ENCODE data around the gene NRXN3. TPM values are rescaled to one million over a fixed set of nuclear protein-coding genes. Genes with fewer than 3 reads are reported as not detected.

NRXN3 gene
- total RNA-seq, 2 experiments from 2014 or later: not detected

DNA sequence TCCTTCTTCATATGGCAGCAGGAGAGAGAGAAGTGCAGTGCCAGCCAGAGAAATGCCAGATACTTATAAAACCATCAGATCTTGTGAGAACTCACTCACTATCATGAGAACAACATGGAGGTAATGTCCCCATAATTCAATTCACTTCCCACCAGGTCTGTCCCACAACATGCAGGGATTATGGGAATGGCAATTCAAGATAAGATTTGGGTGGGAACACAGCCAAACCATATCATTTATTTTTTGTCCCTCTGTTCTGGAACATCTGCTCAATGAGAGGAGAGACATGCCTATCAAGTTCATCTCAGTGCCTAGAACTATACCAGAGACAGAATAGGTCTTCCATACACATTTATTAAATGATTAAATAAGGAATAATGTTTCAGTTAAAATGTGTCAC lies 543.5 kb downstream of the NRXN3 start:
- Mint-ChIP-seq H3K4me1 (ENCODE audit: low read depth) (no peaks in the 10 kb centered on the region), H3K27me3 (no peaks in the 10 kb centered on the region), H3K4me3 (no peak overlapping the region), H3K9me3 (no peaks in the 10 kb centered on the region), H3K36me3 (no peaks in the 10 kb centered on the region), H3K27ac (no peak overlapping the region)
- DNase-seq: no peak
- intact Hi-C loops (cut with micrococcal nuclease): no loop called here
- ChIA-PET POLR2A (no interaction called here), CTCF (no interaction called here)

DNA sequence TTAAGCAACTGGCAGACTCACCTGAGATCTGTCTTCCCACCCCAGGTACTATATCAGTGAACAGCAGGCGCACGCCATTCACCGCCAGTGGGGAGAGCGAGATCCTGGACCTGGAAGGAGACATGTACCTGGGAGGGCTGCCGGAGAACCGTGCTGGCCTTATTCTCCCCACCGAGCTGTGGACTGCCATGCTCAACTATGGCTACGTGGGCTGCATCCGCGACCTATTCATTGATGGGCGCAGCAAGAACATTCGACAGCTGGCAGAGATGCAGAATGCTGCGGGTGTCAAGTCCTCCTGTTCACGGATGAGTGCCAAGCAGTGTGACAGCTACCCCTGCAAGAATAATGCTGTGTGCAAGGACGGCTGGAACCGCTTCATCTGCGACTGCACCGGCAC lies 544.5 kb downstream of the NRXN3 start:
- no peaks in the 10 kb centered on the region for H3K27me3 Mint-ChIP-seq
- no peaks in the 10 kb centered on the region for H3K4me1 Mint-ChIP-seq (ENCODE audit: low read depth)
- CTCF ChIA-PET: no interaction called here
- H3K27ac Mint-ChIP-seq: no peak overlapping the region
- no peaks in the 10 kb centered on the region for H3K9me3 Mint-ChIP-seq
- no peaks in the 10 kb centered on the region for H3K36me3 Mint-ChIP-seq
- POLR2A ChIA-PET: no interaction called here
- intact Hi-C loops (cut with micrococcal nuclease): no loop called here
- no peak overlapping the region for H3K4me3 Mint-ChIP-seq
- DNase-seq: no peak

DNA sequence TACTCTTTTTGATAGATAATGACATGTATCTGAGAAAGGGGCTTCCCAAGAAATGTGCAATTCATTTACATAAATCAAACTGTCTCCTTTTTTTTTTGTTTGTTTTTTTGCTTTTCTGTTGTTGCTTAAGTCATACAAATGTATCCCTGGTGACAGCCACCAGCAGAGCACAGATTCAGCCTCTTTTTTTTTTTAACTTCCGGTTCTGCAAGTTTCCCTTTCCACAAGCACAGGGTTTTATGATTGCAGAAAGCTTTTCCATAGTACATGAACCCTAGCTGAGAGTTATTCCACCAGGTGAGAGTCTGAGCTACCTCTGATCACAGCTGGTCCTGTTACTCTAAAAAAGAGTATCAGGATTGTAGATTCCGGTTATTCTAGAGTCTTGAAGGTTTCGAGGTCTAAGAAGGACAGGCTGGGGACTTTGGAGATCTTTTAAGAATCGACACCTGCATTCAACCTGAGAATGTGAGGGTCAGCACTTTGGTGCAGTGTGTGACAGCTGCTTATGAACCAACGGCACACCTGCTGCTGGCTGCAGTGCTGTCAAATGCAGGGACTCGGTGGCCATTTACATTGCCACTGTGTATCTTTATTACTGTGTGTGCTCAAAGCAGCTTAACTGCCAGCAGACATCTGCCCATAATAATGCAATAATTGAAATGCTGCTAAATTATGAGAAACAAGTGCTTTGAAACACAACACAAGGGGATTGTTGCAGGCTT lies 551.7 kb downstream of the NRXN3 start:
- POLR2A ChIA-PET: no interaction called here
- Mint-ChIP-seq H3K27ac (no peak overlapping the region), H3K27me3 (no peaks in the 10 kb centered on the region), H3K9me3 (no peaks in the 10 kb centered on the region), H3K4me1 (ENCODE audit: low read depth) (no peaks in the 10 kb centered on the region), H3K36me3 (no peaks in the 10 kb centered on the region), H3K4me3 (no peak overlapping the region)
- intact Hi-C loops (cut with micrococcal nuclease): no loop called here
- DNase-seq: no peak
- CTCF ChIA-PET: no interaction called here

DNA sequence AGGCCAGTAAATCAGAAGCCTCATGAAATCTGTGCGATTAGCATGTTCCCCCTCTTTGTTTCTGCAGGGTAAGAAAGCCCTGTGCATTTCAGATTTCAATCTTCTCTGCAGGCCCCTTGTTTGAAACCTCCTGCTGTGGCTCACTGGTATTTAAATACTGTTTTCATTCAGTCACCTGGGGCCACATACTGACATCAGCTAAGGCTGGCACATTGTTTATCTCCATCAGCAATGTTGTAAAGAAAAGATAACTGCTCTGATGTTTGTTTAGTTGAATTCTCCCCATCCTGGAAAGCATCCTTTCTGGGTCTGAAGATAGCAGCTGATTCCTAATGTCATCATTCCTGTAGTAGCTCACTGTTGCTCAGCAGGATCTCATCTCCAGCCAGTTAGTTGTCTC lies 554.9 kb downstream of the NRXN3 start:
- DNase-seq: no peak
- ChIA-PET POLR2A (no interaction called here), CTCF (no interaction called here)
- Mint-ChIP-seq H3K27ac (no peak overlapping the region), H3K9me3 (no peaks in the 10 kb centered on the region), H3K4me3 (no peak overlapping the region), H3K36me3 (no peaks in the 10 kb centered on the region), H3K4me1 (ENCODE audit: low read depth) (no peaks in the 10 kb centered on the region), H3K27me3 (no peaks in the 10 kb centered on the region)
- intact Hi-C loops (cut with micrococcal nuclease): no loop called here

DNA sequence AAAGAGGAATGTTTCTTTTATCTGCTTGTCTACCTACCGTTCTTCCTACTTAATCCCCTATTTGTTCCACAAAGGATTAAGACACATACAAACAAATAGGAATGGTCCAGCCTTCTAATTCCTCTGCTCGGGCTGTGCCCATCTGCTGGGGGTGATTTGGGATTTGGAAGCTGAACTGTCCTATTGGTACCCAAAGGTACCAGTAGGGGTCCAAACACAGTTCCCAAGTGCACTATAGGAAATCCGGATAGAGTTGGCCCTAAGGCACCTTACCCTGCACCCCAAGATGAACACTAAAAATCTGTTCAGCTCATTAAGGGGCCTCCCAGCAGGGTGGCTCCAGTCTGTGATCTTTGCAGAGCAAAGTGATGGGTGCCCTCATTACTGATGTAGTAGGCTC lies 566.9 kb downstream of the NRXN3 start:
- no peak for DNase-seq
- ChIA-PET CTCF (no interaction called here), POLR2A (no interaction called here)
- intact Hi-C loops (cut with micrococcal nuclease): no loop called here
- Mint-ChIP-seq H3K36me3 (no peaks in the 10 kb centered on the region), H3K9me3 (no peaks in the 10 kb centered on the region), H3K4me3 (no peak overlapping the region), H3K4me1 (ENCODE audit: low read depth) (no peaks in the 10 kb centered on the region), H3K27ac (no peak overlapping the region), H3K27me3 (no peaks in the 10 kb centered on the region)

DNA sequence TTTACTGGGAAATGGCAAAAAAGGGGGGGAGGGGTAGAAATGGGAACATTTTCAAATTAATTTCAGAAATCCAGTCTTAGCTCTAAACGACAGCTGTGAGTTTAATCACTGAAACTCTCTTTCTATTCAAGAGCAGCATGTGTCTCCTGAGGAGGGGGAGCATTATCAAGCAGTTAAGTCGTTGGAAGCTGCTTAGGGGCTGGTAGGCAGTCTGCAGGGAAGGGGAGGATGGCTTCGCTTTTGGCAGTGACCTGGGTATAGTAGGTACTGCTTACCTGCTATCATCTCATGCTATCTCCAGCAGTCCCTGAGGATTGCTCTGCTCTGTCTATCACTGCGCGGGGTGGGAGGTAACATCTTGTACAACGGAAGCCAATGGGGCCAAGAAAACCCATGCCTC lies 567.4 kb downstream of the NRXN3 start:
- Mint-ChIP-seq H3K4me3 (no peak overlapping the region), H3K9me3 (no peaks in the 10 kb centered on the region), H3K27me3 (no peaks in the 10 kb centered on the region), H3K27ac (no peak overlapping the region), H3K36me3 (no peaks in the 10 kb centered on the region), H3K4me1 (ENCODE audit: low read depth) (no peaks in the 10 kb centered on the region)
- intact Hi-C loops (cut with micrococcal nuclease): no loop called here
- CTCF ChIA-PET: no interaction called here
- DNase-seq: no peak
- POLR2A ChIA-PET: no interaction called here

DNA sequence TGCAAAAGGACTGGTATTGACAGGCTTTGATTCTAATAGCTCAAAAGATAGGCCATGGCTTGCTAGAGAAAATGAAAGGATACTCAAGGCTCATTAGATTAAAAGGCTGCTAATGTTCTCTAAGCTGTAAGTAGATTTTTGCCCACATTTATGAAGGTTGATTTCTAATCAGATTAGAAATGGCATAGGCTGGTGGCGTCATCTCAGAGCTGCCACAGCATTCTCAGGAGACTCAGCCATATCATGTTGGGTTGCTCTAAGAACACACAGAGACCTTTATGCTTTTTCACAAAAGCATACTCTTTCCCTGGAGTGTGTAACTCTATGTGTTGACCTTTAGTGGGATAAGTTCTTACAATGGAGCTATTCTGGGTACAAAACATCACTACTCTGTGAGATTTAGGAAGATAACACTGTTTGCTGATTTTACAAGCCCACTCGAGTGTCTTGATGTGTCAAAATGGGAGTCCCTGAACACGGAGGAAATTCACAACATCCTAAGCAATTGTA lies 576.0 kb downstream of the NRXN3 start:
- CTCF ChIA-PET: no interaction called here
- DNase-seq: no peak
- no peak overlapping the region for H3K4me3 Mint-ChIP-seq
- no peaks in the 10 kb centered on the region for H3K27me3 Mint-ChIP-seq
- no peaks in the 10 kb centered on the region for H3K36me3 Mint-ChIP-seq
- no peak overlapping the region for H3K27ac Mint-ChIP-seq
- intact Hi-C loops (cut with micrococcal nuclease): no loop called here
- H3K9me3 Mint-ChIP-seq: no peaks in the 10 kb centered on the region
- H3K4me1 Mint-ChIP-seq (ENCODE audit: low read depth): no peaks in the 10 kb centered on the region
- POLR2A ChIA-PET: no interaction called here

DNA sequence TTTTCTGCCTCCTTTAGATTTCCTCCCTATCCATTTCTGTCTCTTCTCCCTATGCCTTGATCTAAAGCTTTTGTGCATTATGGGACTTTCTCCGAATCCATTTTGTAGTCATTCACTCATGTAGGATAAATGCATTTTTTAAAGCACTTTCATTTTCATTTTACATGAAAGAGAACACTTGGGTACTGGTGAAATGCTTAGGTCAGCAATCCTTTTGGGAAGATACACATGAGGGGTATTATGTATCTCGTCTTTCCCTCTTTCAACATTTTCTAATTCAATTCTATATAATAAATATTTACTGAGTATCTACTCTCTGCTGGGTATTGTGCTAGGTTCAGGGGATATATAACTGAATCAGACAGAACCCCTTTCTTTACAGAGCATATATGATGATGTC lies 577.6 kb downstream of the NRXN3 start:
- no peak for DNase-seq
- Mint-ChIP-seq H3K27ac (no peak overlapping the region), H3K4me1 (ENCODE audit: low read depth) (no peaks in the 10 kb centered on the region), H3K9me3 (no peaks in the 10 kb centered on the region), H3K36me3 (no peaks in the 10 kb centered on the region), H3K27me3 (no peaks in the 10 kb centered on the region), H3K4me3 (no peak overlapping the region)
- ChIA-PET POLR2A (no interaction called here), CTCF (no interaction called here)
- intact Hi-C loops (cut with micrococcal nuclease): no loop called here

DNA sequence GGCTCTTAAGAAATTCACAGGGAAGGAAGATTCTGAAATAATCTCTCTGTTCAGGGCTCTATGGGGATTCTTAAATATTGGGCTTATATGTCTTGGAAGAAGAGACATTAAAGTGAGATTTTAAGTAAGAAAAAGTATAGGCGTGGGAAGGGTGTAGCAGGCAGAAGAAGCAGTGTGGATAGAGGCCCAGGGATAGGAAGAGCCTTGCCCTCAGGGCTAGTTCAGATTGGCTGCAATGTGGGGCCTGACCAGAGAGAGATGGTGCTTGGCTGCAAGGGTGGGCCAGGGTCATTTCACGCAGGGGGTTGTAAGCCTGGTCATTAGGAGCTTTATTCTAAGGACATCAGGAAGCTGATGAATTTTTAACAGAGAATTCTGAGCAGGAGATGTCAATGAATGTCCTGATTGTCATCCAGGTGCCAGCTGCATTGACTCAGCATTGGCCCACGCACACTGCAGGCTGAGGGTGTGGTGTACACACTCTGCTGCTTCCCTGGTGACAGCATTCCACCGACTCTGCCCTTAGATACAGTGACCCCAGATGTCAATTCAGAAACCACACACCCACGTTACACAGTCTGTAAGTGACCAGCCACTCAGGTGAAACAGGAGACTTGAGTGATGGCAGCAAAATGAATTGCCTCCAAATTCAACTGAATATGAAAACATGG lies 582.5 kb downstream of the NRXN3 start:
- CTCF ChIA-PET: no interaction called here
- no peaks in the 10 kb centered on the region for H3K9me3 Mint-ChIP-seq
- H3K27me3 Mint-ChIP-seq: no peaks in the 10 kb centered on the region
- intact Hi-C loops (cut with micrococcal nuclease): no loop called here
- no peak overlapping the region for H3K27ac Mint-ChIP-seq
- no peaks in the 10 kb centered on the region for H3K4me1 Mint-ChIP-seq (ENCODE audit: low read depth)
- POLR2A ChIA-PET: no interaction called here
- H3K36me3 Mint-ChIP-seq: no peaks in the 10 kb centered on the region
- H3K4me3 Mint-ChIP-seq: no peak overlapping the region
- DNase-seq: no peak

DNA sequence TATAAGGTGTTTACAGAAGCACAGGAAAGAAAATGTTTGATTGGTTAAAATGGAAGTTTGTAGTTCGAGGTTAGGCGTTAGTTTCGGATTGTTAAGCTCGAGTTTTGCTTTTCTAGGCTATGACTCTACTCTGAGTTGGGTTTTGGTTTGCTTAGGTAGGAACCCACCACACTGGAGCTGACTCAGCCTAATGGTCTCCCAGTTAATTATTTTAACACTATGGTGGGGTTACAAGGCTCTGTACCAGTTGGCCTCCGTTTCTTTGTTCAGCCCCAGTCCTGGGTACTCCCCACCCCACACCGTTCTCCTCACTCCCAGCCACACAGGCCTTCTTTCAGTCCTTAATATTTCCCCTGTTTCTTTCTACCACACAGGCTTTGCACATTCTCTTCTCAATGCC lies 583.9 kb downstream of the NRXN3 start:
- POLR2A ChIA-PET: no interaction called here

DNA sequence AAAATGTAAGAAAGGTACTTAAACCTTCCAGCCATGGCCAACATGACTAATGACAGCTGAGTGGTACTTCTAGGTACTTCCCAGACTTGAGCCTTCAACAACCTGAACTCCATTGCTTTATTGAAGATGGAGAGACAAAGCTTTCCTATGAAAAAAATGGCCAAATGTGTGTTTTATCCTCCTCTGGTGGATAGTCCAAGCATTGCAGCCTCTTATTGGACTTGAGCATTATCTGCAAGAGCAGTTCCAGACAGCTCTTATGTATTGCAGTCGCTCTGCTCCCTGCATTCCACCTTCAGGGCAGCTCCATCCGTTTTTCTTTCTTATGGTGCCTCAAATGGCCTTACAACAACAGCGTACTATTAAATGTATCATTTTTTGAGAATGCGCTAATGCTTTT lies 588.2 kb downstream of the NRXN3 start:
- no peaks in the 10 kb centered on the region for H3K4me1 Mint-ChIP-seq (ENCODE audit: low read depth)
- intact Hi-C loops (cut with micrococcal nuclease): no loop called here
- CTCF ChIA-PET: no interaction called here
- H3K9me3 Mint-ChIP-seq: no peaks in the 10 kb centered on the region
- no peak overlapping the region for H3K4me3 Mint-ChIP-seq
- no peaks in the 10 kb centered on the region for H3K27me3 Mint-ChIP-seq
- H3K36me3 Mint-ChIP-seq: no peaks in the 10 kb centered on the region
- POLR2A ChIA-PET: no interaction called here
- DNase-seq: no peak
- no peak overlapping the region for H3K27ac Mint-ChIP-seq

More for the DNA sequence above, 583.9 kb downstream of the NRXN3 start:
- CTCF ChIA-PET: no interaction called here
- H3K36me3 Mint-ChIP-seq: no peaks in the 10 kb centered on the region
- H3K27me3 Mint-ChIP-seq: no peaks in the 10 kb centered on the region
- intact Hi-C loops (cut with micrococcal nuclease): no loop called here
- H3K27ac Mint-ChIP-seq: no peak overlapping the region
- DNase-seq: no peak
- no peak overlapping the region for H3K4me3 Mint-ChIP-seq
- no peaks in the 10 kb centered on the region for H3K9me3 Mint-ChIP-seq
- H3K4me1 Mint-ChIP-seq (ENCODE audit: low read depth): no peaks in the 10 kb centered on the region

DNA sequence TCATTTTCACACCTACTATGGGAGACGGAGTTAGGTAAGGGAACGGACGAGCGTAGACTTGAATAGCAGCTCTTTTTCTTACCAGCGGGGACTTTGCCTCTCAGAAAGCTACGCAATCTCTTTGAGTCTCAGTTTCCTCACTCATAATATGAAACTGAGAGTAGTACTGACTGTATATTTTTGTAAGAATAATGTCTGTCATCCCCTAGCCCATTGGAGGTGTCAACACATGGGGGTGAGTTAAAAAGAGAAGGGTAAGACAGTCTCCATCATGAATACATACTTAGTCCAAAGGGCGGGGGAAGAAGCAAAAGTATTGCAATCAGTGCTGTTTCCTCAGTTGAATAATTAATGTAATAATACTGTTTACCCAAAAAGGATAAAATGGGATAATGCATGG lies 592.2 kb downstream of the NRXN3 start:
- Mint-ChIP-seq H3K36me3 (no peaks in the 10 kb centered on the region), H3K9me3 (no peaks in the 10 kb centered on the region), H3K27me3 (no peaks in the 10 kb centered on the region), H3K27ac (no peak overlapping the region), H3K4me3 (no peak overlapping the region), H3K4me1 (ENCODE audit: low read depth) (no peaks in the 10 kb centered on the region)
- ChIA-PET CTCF (no interaction called here), POLR2A (no interaction called here)
- intact Hi-C loops (cut with micrococcal nuclease): no loop called here
- DNase-seq: no peak

DNA sequence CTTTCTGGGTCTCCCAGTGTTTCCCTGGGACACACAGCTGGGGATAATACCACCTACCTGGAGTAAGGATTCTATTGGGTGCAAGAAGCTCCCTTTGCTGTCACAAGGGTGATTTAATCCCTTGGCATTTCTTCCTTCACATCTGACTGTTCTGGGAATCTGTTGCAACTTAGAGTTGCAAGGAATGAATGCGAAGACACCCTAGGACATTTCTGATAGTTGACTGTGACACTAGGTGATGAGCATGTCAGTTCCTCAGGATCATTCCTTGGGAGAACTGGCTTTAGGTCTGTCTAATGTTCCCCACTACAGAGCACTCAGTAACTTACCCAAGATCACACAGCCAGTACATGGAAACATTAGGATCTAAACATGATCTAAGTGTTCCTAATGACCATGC lies 593.6 kb downstream of the NRXN3 start:
- no peak for DNase-seq
- Mint-ChIP-seq H3K4me1 (ENCODE audit: low read depth) (no peaks in the 10 kb centered on the region), H3K36me3 (no peaks in the 10 kb centered on the region), H3K4me3 (no peak overlapping the region), H3K9me3 (no peaks in the 10 kb centered on the region), H3K27me3 (no peaks in the 10 kb centered on the region), H3K27ac (no peak overlapping the region)
- intact Hi-C loops (cut with micrococcal nuclease): no loop called here
- ChIA-PET POLR2A (no interaction called here), CTCF (no interaction called here)

Measured in activated CD4-positive, alpha-beta memory T cell treated with anti-CD3 and anti-CD28 coated beads for 36 hours (primary cell).